Naive B cell (primary cell): ENCODE measurements around the gene SYT13. TPM values are rescaled to one million over a fixed set of nuclear protein-coding genes. Genes with fewer than 3 reads are reported as not detected.

Experiments
- ATAC-seq, 2 donors: fragments of 150-1000 bp; cut with Tn5 transposase; 2 replicates each; pipeline ENCODE4 v1.10.0; 2021; ENCODE audit warnings: low read depth in 2 of 2, mild to moderate bottlenecking in 2 of 2, moderate library complexity in 2 of 2
- DNase-seq: peaks from one replicate; pipeline ENCODE4 v3.0.0; 2022
- H3K27ac Mint-ChIP-seq, 6 donors: one replicate each; pipeline ENCODE4 v1.8.0; 2020 to 2022; ENCODE audit warnings: mild to moderate bottlenecking in 6 of 6, mixed read lengths in 6 of 6, moderate library complexity in 5 of 6, inconsistent platforms in 2 of 6
- H3K27me3 Mint-ChIP-seq, 3 donors: one replicate each; pipeline ENCODE4 v1.8.0; 2021 to 2022; ENCODE audit warnings: mixed read lengths in 3 of 3, mild to moderate bottlenecking in 1 of 3
- H3K36me3 Mint-ChIP-seq, 2 donors: one replicate each; pipeline ENCODE4 v1.8.0; 2020 to 2022; ENCODE audit warnings: mixed read lengths in 2 of 2, inconsistent platforms in 1 of 2, mild to moderate bottlenecking in 1 of 2
- H3K4me1 Mint-ChIP-seq, 3 donors: one replicate each; pipeline ENCODE4 v1.8.0; 2020 to 2022; ENCODE audit warnings: mixed read lengths in 3 of 3, inconsistent platforms in 1 of 3, mild to moderate bottlenecking in 1 of 3, moderate library complexity in 1 of 3
- H3K4me3 Mint-ChIP-seq, 8 donors: one replicate each; pipeline ENCODE4 v1.8.0; 2020 to 2022; ENCODE audit warnings: mild to moderate bottlenecking in 8 of 8, mixed read lengths in 8 of 8, moderate library complexity in 8 of 8, inconsistent platforms in 2 of 8
- H3K9me3 Mint-ChIP-seq, 7 donors: one replicate each; pipeline ENCODE4 v1.8.0; 2020 to 2022; ENCODE audit warnings: mixed read lengths in 7 of 7, mild to moderate bottlenecking in 5 of 7, inconsistent platforms in 2 of 7, moderate library complexity in 1 of 7
- polyA plus RNA-seq, 6 donors: library from polyadenylated mRNA; unstranded; fragments of 300-500 nt; fragmentation: Illumina TruSeq; gene quantifications; one replicate each; pipeline ENCODE4 v1.2.3, GENCODE V29; 2021; ENCODE audit warnings: low read depth in 6 of 6

The SYT13 gene
- not detected for polyA plus RNA-seq

- peak within 1 kb of the TSS in 4 of 8 donors; percentile 20 to 59 (median 31) for H3K4me3 Mint-ChIP-seq
These were observed at the start of gene SYT13 for GRCh38 chr11:45285930-45286632. Gene SYT13, minus strand, starts transcription at chr11:45286341. Its CDS starts 134 bp downstream, at chr11:45286207.

GRCh38 chr11:45335434-45335833, 49.3 kb upstream of the SYT13 start:
- H3K27me3 Mint-ChIP-seq, result peaks cover 11 to 34% (median 24%) of the 10 kb centered on the region in 3 donors
- peaks cover 11 to 15% (median 13%) of the 10 kb centered on the region in 3 donors for H3K4me1 Mint-ChIP-seq
- DNase-seq, result no peak
- ATAC-seq, result no peak
- H3K9me3 Mint-ChIP-seq, result no peaks in the 10 kb centered on the region
- H3K27ac Mint-ChIP-seq, result peak overlapping the region in 1 of 6 donors; percentile 87
- H3K36me3 Mint-ChIP-seq, result no peaks in the 10 kb centered on the region
- peak overlapping the region in 1 of 8 donors; percentile 70 for H3K4me3 Mint-ChIP-seq

More at GRCh38 chr11:45285930-45286632, at the start of gene SYT13:
- H3K4me1 Mint-ChIP-seq, result peaks cover 0 to 8% (median 3%) of the 10 kb centered on the region in 3 donors
- no peaks in the 10 kb centered on the region for H3K36me3 Mint-ChIP-seq
- H3K9me3 Mint-ChIP-seq, result no peaks in the 10 kb centered on the region
- H3K27ac Mint-ChIP-seq, result peak within 1 kb of the TSS in 1 of 6 donors; percentile 57
- H3K27me3 Mint-ChIP-seq, result peaks cover 60 to 88% (median 86%) of the 10 kb centered on the region in 3 donors
- DNase-seq (no peak), ATAC-seq (no peak)

GRCh38 chr11:45334836-45335235, 48.7 kb upstream of the SYT13 start:
- H3K27ac Mint-ChIP-seq, result peak overlapping the region in 1 of 6 donors; percentile 45
- H3K9me3 Mint-ChIP-seq, result no peaks in the 10 kb centered on the region
- H3K4me3 Mint-ChIP-seq, result no peak overlapping the region
- peaks cover 5 to 10% (median 7%) of the 10 kb centered on the region in 3 donors for H3K4me1 Mint-ChIP-seq
- peaks cover 11 to 35% (median 24%) of the 10 kb centered on the region in 3 donors for H3K27me3 Mint-ChIP-seq
- no peak for ATAC-seq
- no peaks in the 10 kb centered on the region for H3K36me3 Mint-ChIP-seq
- DNase-seq, result no peak

GRCh38 chr11:45334410-45334809, 48.3 kb upstream of the SYT13 start:
- ATAC-seq, result no peak
- H3K27ac Mint-ChIP-seq, result no peak overlapping the region

GRCh38 chr11:45333001-45333971, 47.1 kb upstream of the SYT13 start:
- Mint-ChIP-seq H3K9me3 (no peaks in the 10 kb centered on the region), H3K4me1 (peaks cover 0 to 3% (median 2%) of the 10 kb centered on the region in 3 donors), H3K27ac (no peak overlapping the region), H3K36me3 (no peaks in the 10 kb centered on the region), H3K27me3 (peaks cover 15 to 41% (median 26%) of the 10 kb centered on the region in 3 donors), H3K4me3 (peak overlapping the region in 1 of 8 donors; percentile 37)
- DNase-seq (no peak), ATAC-seq (no peak)

More at GRCh38 chr11:45334410-45334809, 48.3 kb upstream of the SYT13 start:
- peaks cover under 1 to 5% (median 3%) of the 10 kb centered on the region in 3 donors for H3K4me1 Mint-ChIP-seq
- no peak overlapping the region for H3K4me3 Mint-ChIP-seq
- no peaks in the 10 kb centered on the region for H3K36me3 Mint-ChIP-seq
- H3K27me3 Mint-ChIP-seq, result peaks cover 11 to 37% (median 24%) of the 10 kb centered on the region in 3 donors
- no peaks in the 10 kb centered on the region for H3K9me3 Mint-ChIP-seq
- no peak for DNase-seq

- ATAC-seq, result peak; percentile 28 to 41
These were observed 46.3 kb upstream of the SYT13 start for GRCh38 chr11:45332276-45332934.

GRCh38 chr11:45331839-45332238, 45.7 kb upstream of the SYT13 start:
- H3K9me3 Mint-ChIP-seq, result peaks cover 0 to 12% (median 5%) of the 10 kb centered on the region in 7 donors
- no peak overlapping the region for H3K27ac Mint-ChIP-seq
- peaks cover 0 to 3% (median 2%) of the 10 kb centered on the region in 3 donors for H3K4me1 Mint-ChIP-seq
- H3K4me3 Mint-ChIP-seq, result no peak overlapping the region
- peaks cover 20 to 52% (median 31%) of the 10 kb centered on the region in 3 donors for H3K27me3 Mint-ChIP-seq
- peaks cover 4 to 5% of the 10 kb centered on the region in 2 donors for H3K36me3 Mint-ChIP-seq
- DNase-seq (no peak), ATAC-seq (no peak)

More at GRCh38 chr11:45332276-45332934, 46.3 kb upstream of the SYT13 start:
- Mint-ChIP-seq H3K9me3 (peaks cover 0 to 7% (median 0%) of the 10 kb centered on the region in 7 donors), H3K36me3 (no peaks in the 10 kb centered on the region), H3K4me1 (peaks cover 0 to 3% (median 2%) of the 10 kb centered on the region in 3 donors), H3K27me3 (peaks cover 15 to 46% (median 26%) of the 10 kb centered on the region in 3 donors), H3K4me3 (no peak overlapping the region), H3K27ac (peak overlapping the region in 1 of 6 donors; percentile 12)
- peak; percentile 23 for DNase-seq

- peaks cover 0 to 15% (median 8%) of the 10 kb centered on the region in 7 donors for H3K9me3 Mint-ChIP-seq
- DNase-seq (no peak), ATAC-seq (no peak)
- peaks cover 27 to 58% (median 46%) of the 10 kb centered on the region in 3 donors for H3K27me3 Mint-ChIP-seq
- H3K36me3 Mint-ChIP-seq, result peaks cover 6 to 7% of the 10 kb centered on the region in 2 donors
- H3K4me3 Mint-ChIP-seq, result no peak overlapping the region
- H3K4me1 Mint-ChIP-seq, result peaks cover 0 to 3% (median 2%) of the 10 kb centered on the region in 3 donors
- H3K27ac Mint-ChIP-seq, result no peak overlapping the region
These were observed 42.6 kb upstream of the SYT13 start for GRCh38 chr11:45328726-45329125.

- Mint-ChIP-seq H3K27ac (no peak overlapping the region), H3K36me3 (peaks cover 6 to 7% of the 10 kb centered on the region in 2 donors), H3K9me3 (peaks cover 0 to 15% (median 8%) of the 10 kb centered on the region in 7 donors), H3K4me1 (no peaks in the 10 kb centered on the region), H3K4me3 (no peak overlapping the region), H3K27me3 (peaks cover 28 to 66% (median 60%) of the 10 kb centered on the region in 3 donors)
- no peak for ATAC-seq
- DNase-seq, result no peak
These were observed 38.3 kb upstream of the SYT13 start for GRCh38 chr11:45324459-45324858.

GRCh38 chr11:45323601-45324249, 37.6 kb upstream of the SYT13 start:
- peaks cover 31 to 63% (median 60%) of the 10 kb centered on the region in 3 donors for H3K27me3 Mint-ChIP-seq
- no peak overlapping the region for H3K4me3 Mint-ChIP-seq
- DNase-seq (no peak), ATAC-seq (no peak)
- H3K36me3 Mint-ChIP-seq, result peaks cover 6 to 7% of the 10 kb centered on the region in 2 donors
- H3K9me3 Mint-ChIP-seq, result peaks cover 0 to 15% (median 8%) of the 10 kb centered on the region in 7 donors
- no peaks in the 10 kb centered on the region for H3K4me1 Mint-ChIP-seq
- no peak overlapping the region for H3K27ac Mint-ChIP-seq

GRCh38 chr11:45322891-45323600, 36.9 kb upstream of the SYT13 start:
- H3K27ac Mint-ChIP-seq, result no peak overlapping the region
- no peak for DNase-seq
- H3K4me1 Mint-ChIP-seq, result no peaks in the 10 kb centered on the region
- peaks cover 6 to 7% of the 10 kb centered on the region in 2 donors for H3K36me3 Mint-ChIP-seq
- no peak overlapping the region for H3K4me3 Mint-ChIP-seq
- H3K9me3 Mint-ChIP-seq, result peaks cover 0 to 15% (median 8%) of the 10 kb centered on the region in 7 donors
- no peak for ATAC-seq
- peaks cover 34 to 65% (median 59%) of the 10 kb centered on the region in 3 donors for H3K27me3 Mint-ChIP-seq
